Duodenal mucosa (tissue), 2 donors: Measurements from ENCODE around the gene ASB7.

Experiments used
- H3K27ac ChIP-seq: one replicate; pipeline ENCODE4 v1.7.0; 2013; ENCODE audit warnings: low read depth, low read length
- H3K27me3 ChIP-seq, 2 donors: one replicate each; pipeline ENCODE4 v1.7.0; 2013; ENCODE audit warnings: low read length in 2 of 2, control low read depth in 1 of 2; ENCODE audit not compliant: insufficient read depth in 2 of 2, control insufficient read depth in 1 of 2
- H3K36me3 ChIP-seq, 2 donors: one replicate each; pipeline ENCODE4 v1.7.0; 2013; ENCODE audit warnings: low read length in 2 of 2, control low read depth in 1 of 2; ENCODE audit not compliant: insufficient read depth in 2 of 2, control insufficient read depth in 1 of 2
- H3K4me1 ChIP-seq, 2 donors: one replicate each; pipeline ENCODE4 v1.7.0; 2013; ENCODE audit warnings: low read length in 2 of 2, control low read depth in 1 of 2; ENCODE audit not compliant: insufficient read depth in 2 of 2, control insufficient read depth in 1 of 2
- H3K4me3 ChIP-seq, 2 donors: one replicate each; pipeline ENCODE4 v1.7.0; 2013; ENCODE audit warnings: low read length in 2 of 2, low read depth in 1 of 2
- H3K9ac ChIP-seq, 2 donors: one replicate each; pipeline ENCODE4 v1.7.0; 2013; ENCODE audit warnings: low read length in 2 of 2, low read depth in 1 of 2
- H3K9me3 ChIP-seq, 2 donors: one replicate each; pipeline ENCODE4 v1.7.0; 2013; ENCODE audit warnings: low read length in 2 of 2, control low read depth in 1 of 2; ENCODE audit not compliant: control insufficient read depth in 1 of 2

ASB7 gene, protein sequence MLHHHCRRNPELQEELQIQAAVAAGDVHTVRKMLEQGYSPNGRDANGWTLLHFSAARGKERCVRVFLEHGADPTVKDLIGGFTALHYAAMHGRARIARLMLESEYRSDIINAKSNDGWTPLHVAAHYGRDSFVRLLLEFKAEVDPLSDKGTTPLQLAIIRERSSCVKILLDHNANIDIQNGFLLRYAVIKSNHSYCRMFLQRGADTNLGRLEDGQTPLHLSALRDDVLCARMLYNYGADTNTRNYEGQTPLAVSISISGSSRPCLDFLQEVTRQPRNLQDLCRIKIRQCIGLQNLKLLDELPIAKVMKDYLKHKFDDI

DNA sequence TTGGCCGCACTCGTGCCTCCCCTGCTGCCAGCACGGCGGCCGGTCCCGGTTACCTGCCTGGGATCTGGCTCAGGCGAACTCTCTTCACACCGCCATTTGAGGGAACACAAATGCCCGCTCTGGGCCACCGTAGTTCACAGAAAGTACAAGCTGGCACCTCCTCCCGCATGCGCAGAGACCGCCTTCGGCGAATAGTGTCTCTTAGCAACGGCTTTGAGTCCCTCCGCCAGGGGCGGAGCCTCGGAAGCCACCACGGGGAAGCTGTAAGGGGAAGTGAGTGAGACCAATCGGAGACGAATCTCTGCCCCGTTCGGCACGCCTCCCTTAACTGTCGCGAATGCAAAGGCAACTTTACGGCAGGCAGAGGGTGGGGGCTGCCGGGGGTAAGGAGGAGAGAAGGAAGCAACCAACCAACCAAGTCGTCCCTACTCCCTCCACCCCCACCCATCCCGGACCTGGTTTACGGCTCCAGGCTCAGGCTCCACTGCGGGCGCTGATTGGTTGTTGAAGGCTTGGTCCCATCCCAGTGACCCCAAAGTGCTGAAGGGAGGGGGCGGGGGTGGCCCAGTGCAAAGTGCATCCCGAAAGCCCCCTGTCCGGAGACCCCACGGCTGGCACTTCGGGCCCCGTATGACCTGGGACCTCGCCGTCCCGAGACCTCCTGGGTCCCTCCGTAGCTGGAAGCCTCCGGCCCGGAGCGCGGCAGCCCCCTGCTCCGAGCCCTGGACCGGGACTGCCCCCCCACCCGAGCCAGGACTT is at the start of gene ASB7, which contains the start of gene LINS1:
ASB7 (plus strand) TSS at position 526 of the 759 bp plus-strand sequence. CDS start 9,628 bp downstream, outside the sequence.
LINS1 (minus strand) TSS at position 121 of the 759 bp plus-strand sequence. CDS start 21,342 bp downstream, outside the sequence.
- Histone ChIP-seq H3K9ac (peak within 1 kb of the TSS; percentile 92 to 94), H3K4me1 (peaks cover 23 to 30% of the 10 kb centered on the region in 2 donors), H3K9me3 (no peaks in the 10 kb centered on the region), H3K36me3 (peaks cover 5 to 10% of the 10 kb centered on the region in 2 donors), H3K27ac (peak within 1 kb of the TSS; percentile 70), H3K27me3 (no peaks in the 10 kb centered on the region), H3K4me3 (peak within 1 kb of the TSS; percentile 99)

DNA sequence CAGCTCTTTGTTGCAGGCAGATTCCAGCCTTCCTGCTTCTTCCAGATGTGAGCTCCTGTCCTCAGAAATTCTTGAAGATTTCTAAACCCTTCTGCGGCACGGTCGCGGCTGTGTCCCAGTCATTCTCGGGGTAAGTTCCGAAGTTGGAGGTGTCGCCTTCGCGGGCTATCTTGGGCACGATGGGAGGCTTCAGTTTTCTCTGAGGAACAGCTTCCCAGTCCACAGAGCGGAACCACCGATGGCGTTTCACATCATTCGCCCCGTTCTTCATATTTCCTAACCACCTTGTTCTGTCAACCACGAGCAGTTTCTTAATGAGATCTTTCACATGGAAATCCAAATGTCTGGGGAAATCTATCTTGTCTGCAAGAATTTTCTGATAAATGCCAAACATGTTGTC is 48.9 kb upstream of the ASB7 start:
- Histone ChIP-seq H3K9ac (no peak overlapping the region), H3K9me3 (no peaks in the 10 kb centered on the region), H3K36me3 (no peaks in the 10 kb centered on the region), H3K27me3 (no peaks in the 10 kb centered on the region), H3K27ac (no peak overlapping the region), H3K4me1 (no peaks in the 10 kb centered on the region), H3K4me3 (no peak overlapping the region)

DNA sequence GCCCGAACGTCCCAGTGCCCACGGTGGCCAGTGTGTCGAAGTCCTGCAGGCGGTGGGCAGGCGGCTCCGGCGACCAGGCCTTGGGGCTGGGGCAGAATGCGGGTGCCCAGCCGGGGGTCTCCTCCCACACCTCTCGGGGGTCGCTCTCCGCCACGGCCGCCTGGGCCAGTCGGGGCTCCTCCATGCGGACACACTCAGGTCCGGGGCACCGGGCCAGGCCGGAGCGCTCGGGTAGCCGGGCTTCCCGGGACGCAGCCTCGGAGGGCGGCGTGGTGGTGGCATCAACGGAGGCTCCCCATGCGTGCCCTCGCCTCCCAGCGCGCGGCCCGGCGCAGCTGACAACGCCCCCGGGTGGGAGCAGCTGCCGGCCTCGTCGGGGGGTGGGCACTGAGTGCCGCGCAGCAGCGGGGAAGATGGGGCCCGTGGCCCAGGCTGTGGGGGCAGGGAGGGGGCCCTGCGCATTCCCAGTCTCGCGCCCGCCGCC is 43.6 kb upstream of the ASB7 start:
- Histone ChIP-seq H3K27ac (no peak overlapping the region), H3K9me3 (no peaks in the 10 kb centered on the region), H3K4me3 (no peak overlapping the region)

DNA sequence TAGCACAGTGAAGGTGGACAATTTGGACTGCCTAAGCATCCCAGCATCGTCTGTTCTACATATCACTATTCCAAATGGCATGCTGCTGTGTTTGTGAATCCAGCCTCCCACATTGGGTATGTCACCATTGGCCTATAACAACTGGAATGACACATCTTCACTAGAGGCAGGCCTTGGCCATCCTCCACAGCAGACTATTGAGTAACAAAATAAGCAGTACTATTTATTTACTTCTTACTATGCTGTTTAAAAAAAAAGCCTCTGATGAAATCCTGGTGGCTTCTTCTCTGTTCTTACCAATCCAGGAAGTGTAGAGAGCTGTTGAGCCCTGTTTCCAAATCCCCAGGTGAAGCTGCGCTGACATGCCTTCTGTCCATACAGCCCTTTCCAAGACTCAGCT is 43.1 kb upstream of the ASB7 start:
- H3K27me3 ChIP-seq, result no peaks in the 10 kb centered on the region
- H3K4me3 ChIP-seq, result no peak overlapping the region
- H3K9me3 ChIP-seq, result no peaks in the 10 kb centered on the region
- no peaks in the 10 kb centered on the region for H3K4me1 ChIP-seq
- H3K27ac ChIP-seq, result no peak overlapping the region
- no peak overlapping the region for H3K9ac ChIP-seq
- no peaks in the 10 kb centered on the region for H3K36me3 ChIP-seq

More for the DNA sequence above, 43.6 kb upstream of the ASB7 start:
- Histone ChIP-seq H3K27me3 (no peaks in the 10 kb centered on the region), H3K9ac (no peak overlapping the region), H3K36me3 (no peaks in the 10 kb centered on the region), H3K4me1 (no peaks in the 10 kb centered on the region)

DNA sequence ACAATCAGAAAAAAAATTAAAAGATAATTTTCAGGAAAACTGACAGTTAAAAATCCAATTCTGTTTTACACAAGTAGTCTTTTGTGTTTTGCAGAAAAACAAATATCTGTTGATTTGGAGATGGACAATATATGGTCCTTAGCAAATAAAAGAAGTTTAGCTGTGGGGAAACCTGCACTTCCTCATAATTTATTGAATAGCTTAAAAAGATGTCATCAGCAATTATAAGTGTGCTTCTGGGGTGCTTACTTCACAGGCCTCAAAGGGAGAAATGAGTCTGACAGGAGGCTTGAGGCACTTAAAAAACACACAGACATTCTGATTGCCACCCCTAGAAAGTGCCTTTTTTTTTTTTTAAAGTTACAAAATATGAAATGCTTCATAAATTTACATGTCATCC is 42.1 kb upstream of the ASB7 start:
- Histone ChIP-seq H3K9ac (no peak overlapping the region), H3K4me3 (no peak overlapping the region), H3K27me3 (no peaks in the 10 kb centered on the region), H3K36me3 (no peaks in the 10 kb centered on the region), H3K9me3 (no peaks in the 10 kb centered on the region), H3K27ac (no peak overlapping the region), H3K4me1 (no peaks in the 10 kb centered on the region)

DNA sequence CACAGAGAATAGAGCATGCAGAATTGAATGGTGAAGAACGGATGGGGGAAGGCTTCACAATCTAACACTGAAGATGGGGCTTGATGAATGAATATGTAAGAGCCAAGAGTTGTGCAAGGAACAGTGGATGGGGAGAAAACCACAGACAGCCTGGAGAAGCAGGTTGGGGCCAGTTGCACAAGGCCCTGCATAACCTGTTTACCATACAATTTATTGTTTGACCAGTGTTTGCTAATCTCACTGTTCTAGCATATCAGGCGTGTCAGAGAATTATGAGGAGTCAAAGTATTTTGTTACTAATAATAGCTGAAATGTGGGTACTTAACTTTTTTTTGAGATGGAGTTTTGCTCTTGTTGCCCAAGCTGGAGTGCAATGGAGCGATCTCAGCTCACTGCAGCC is 36.8 kb upstream of the ASB7 start:
- no peak overlapping the region for H3K9ac ChIP-seq
- no peak overlapping the region for H3K27ac ChIP-seq
- H3K9me3 ChIP-seq, result no peaks in the 10 kb centered on the region
- no peak overlapping the region for H3K4me3 ChIP-seq
- no peaks in the 10 kb centered on the region for H3K27me3 ChIP-seq
- H3K4me1 ChIP-seq, result no peaks in the 10 kb centered on the region
- peaks cover 0 to 16% of the 10 kb centered on the region in 2 donors for H3K36me3 ChIP-seq

DNA sequence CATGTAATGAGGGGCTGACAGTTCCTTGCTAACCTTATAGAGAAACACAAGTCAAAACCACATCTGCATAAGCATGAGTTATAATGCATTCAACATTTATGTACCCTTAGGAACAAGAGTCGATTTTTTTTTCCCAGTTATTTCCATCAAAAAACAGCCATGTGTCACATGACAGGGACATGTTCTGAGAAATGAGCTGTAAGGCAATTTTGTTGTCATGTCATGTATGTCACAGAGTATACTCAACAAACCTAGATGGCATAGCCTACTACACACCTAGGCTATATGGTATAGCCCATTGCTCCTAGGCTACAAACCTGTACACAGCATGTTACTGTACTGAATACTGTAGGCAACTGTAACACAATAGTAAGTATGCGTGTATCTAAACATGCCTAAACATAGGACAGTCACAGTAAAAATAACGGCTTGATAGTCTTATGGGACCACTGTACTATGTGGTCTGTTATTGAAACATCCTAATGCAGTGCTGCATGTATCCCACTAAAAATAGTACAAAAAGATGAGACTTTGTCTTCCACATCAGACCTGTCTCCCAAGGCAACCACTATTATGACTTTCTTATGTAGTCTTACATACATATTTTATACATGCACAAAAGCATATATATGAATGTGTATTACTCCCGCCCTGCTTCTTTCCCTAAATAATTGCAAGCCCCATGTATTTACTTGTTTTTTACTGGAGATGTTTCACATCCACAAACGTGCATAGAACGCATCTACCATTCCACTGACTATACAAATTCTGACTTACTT is 35.4 kb upstream of the ASB7 start:
- Histone ChIP-seq H3K36me3 (peaks cover 9 to 18% of the 10 kb centered on the region in 2 donors), H3K4me1 (no peaks in the 10 kb centered on the region), H3K27me3 (no peaks in the 10 kb centered on the region), H3K27ac (no peak overlapping the region), H3K9ac (no peak overlapping the region), H3K9me3 (no peaks in the 10 kb centered on the region), H3K4me3 (no peak overlapping the region)

DNA sequence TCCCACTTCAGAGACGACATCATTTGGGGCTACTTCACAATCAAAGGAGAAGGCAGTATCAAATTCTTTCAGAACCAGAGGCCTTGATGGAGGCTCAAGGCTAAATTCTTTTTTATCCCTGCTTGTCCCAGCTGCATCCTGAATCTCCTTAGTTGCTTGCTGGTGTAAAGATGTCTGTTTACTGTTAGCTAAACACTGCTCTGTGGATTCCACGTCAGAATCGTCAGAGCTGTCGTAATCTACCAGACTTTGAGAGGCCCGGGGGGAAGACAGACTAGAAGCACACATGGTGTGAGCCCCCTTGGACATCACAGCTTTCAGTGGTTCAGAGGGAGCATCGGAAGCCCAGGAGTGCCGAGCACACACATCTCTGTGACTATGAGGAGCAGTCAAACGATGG is 33.0 kb upstream of the ASB7 start:
- Histone ChIP-seq H3K4me3 (no peak overlapping the region), H3K36me3 (peaks cover 17 to 30% of the 10 kb centered on the region in 2 donors), H3K9ac (no peak overlapping the region), H3K27ac (no peak overlapping the region), H3K4me1 (no peaks in the 10 kb centered on the region), H3K27me3 (no peaks in the 10 kb centered on the region), H3K9me3 (no peaks in the 10 kb centered on the region)

DNA sequence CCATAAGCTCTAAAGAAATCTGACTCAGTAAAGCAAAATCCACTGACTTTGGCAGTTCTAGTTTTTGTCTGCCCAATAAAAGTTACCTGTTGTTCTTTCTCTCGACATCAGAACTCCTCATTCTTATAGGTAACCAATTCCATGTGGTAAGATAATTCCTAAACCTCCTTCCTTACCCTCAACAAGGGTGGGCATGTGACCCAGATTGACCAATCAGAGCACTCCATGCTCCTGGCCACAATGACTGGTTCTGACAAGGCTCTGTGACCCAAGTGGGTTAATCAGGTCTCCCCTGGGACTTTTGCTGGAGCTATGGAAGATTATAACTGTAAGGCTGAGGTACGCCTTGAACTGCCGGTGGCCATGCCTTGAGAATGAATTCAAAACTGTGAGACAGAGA is 32.1 kb upstream of the ASB7 start:
- H3K9me3 ChIP-seq, result no peaks in the 10 kb centered on the region
- H3K4me1 ChIP-seq, result no peaks in the 10 kb centered on the region
- no peak overlapping the region for H3K4me3 ChIP-seq
- H3K36me3 ChIP-seq, result peaks cover 17 to 30% of the 10 kb centered on the region in 2 donors
- H3K9ac ChIP-seq, result no peak overlapping the region
- H3K27ac ChIP-seq, result no peak overlapping the region
- H3K27me3 ChIP-seq, result no peaks in the 10 kb centered on the region
